Astrocyte of the spinal cord (primary cell): ENCODE measurements around the gene ACO2.
"Not testable (repeated sequence)": the region's sequence is repeated elsewhere in the genome, so short reads cannot be mapped to it uniquely, and the experiment has no call there.

Experiments used
- DNase-seq: peaks from one replicate; pipeline ENCODE4 v3.0.0; 2011; ENCODE audit warnings: low read depth, low spot score
- H3K4me3 ChIP-seq: 2 replicates; pipeline ENCODE4 v1.5.1; 2011; ENCODE audit warnings: low read depth, mild to moderate bottlenecking, low read length, moderate library complexity
- in situ Hi-C: cut with HindIII; loops from 2 replicates; pipeline ENCODE4 v1.10.0; 2017; ENCODE audit warnings: low sequenced_read_pairs
- TF ChIP-seq, protein P1 (sequence below): IDR thresholded peaks from 2 replicates; pipeline ENCODE4 v1.5.1; 2012; ENCODE audit warnings: low read depth, mild to moderate bottlenecking, low read length, inconsistent platforms

ACO2 gene

GRCh38 chr22:41435560-41435959 is 33.4 kb upstream of the ACO2 start:
- TF ChIP-seq, protein P1, sequence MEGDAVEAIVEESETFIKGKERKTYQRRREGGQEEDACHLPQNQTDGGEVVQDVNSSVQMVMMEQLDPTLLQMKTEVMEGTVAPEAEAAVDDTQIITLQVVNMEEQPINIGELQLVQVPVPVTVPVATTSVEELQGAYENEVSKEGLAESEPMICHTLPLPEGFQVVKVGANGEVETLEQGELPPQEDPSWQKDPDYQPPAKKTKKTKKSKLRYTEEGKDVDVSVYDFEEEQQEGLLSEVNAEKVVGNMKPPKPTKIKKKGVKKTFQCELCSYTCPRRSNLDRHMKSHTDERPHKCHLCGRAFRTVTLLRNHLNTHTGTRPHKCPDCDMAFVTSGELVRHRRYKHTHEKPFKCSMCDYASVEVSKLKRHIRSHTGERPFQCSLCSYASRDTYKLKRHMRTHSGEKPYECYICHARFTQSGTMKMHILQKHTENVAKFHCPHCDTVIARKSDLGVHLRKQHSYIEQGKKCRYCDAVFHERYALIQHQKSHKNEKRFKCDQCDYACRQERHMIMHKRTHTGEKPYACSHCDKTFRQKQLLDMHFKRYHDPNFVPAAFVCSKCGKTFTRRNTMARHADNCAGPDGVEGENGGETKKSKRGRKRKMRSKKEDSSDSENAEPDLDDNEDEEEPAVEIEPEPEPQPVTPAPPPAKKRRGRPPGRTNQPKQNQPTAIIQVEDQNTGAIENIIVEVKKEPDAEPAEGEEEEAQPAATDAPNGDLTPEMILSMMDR: no peak
- in situ Hi-C loops: no loop called here
- DNase-seq: no peak
- no peak overlapping the region for H3K4me3 ChIP-seq

DNA sequence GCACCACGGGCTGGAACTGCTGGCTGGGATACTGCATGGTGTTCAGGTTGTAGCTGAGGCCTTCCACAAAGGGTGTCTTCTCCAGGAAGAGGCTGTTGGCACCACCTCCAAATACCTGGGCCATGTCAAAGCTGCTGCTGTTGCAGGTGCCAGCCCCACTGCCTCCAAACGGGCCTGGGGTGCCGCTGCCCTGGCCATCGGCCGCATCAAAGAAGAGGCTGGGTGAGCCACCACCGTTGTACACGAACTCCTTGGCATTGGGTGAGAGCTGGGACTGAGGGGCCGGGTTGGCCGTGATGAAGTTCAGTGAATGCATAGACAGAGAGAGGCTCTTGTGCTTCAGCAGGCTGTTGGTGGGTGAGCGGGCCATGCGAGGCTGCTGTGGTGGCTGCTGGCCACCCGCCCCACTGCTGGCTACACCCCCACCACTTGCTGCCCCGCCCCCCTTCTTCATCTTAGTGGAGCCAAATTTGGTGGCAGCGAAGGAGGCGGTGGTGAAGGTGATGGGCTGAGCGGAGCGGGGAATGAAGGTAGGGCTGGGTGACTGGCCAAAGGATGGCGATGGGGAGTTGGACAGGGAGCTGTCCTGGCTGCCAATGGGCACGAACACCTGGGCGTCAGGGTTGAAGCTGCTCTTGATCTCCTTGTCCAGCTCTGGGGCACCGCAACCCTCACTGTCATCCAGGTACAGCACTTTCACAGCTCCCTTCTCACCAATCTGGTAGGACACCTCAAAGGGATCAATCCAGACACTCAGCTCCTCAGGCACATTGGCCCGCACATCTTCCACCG is 32.4 kb upstream of the ACO2 start:
- in situ Hi-C loops: no loop called here
- no peak overlapping the region for H3K4me3 ChIP-seq
- TF ChIP-seq, protein P1: no peak

GRCh38 chr22:41437198-41437597 is 31.7 kb upstream of the ACO2 start:
- in situ Hi-C loops: no loop called here
- no peak overlapping the region for H3K4me3 ChIP-seq
- TF ChIP-seq, protein P1: no peak
- no peak for DNase-seq

More for the DNA sequence above, 32.4 kb upstream of the ACO2 start:
- DNase-seq: no peak

DNA sequence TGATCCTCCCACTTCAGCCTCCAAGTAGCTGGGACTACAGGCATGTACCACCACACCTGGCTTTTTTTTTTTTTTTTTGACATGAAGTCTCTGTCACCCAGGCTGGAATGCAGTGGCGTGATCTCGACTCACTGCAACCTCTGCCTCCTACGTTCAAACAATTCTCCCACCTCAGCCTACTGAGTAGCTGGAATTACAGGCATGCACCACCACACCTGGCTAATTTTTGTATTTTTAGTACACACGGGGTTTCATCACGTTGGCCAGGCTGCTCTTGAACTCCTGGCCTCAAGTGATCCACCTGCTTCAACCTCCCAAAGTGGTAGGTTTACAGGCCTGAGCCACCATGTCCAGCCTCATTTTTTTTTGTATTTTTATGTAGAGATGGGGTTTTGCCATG is 28.4 kb upstream of the ACO2 start:
- in situ Hi-C loops, DNase-seq: not testable (repeated sequence)

GRCh38 chr22:41442240-41442792 is 26.6 kb upstream of the ACO2 start:
- DNase-seq: no peak
- TF ChIP-seq, protein P1: no peak
- in situ Hi-C loops: no loop called here
- no peak overlapping the region for H3K4me3 ChIP-seq

More for the DNA sequence above, 28.4 kb upstream of the ACO2 start:
- H3K4me3 ChIP-seq: not testable (repeated sequence)

DNA sequence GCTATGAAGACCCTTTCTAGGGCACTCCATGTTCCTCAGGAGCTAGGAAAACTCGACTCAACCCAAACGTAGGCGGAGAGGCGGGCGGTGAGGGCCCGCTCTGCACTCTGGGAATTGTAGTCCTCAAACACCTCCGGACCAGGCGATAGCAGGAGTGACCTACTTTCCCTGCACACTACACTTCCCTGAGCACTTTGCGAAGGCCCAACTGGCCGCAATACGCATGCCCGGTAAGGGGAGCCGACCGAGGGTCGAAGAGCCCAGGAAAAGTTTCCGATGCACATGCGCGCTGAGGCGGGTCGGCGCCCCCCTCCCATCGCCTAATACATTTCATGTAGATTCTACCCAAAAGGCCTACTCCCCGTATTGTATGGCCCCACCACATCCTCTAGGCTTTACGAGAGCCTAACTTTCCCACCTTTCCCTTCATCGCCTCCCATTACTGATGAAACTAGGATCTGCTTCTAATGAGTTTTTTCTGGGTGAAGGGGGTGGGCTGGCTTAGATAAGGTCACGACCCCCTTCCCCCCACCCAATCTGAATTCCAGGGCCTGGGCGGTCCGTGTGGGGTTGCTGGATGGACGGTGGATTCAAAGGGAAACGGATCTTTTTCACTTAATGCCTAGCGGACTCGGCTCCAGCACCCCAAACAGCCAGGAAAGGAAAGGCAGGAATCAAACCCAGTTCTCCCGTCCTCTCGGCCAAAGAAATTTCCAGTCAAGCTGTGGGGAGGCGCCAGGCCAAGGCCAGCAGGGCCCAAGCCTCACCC is 24.4 kb upstream of the ACO2 start:
- in situ Hi-C loops: no loop called here
- TF ChIP-seq, protein P1: no peak
- H3K4me3 ChIP-seq: peak overlapping the region; percentile 99
- peak; percentile 98 for DNase-seq
